GM21619 (cell line): ENCODE results near the gene SCUBE2.
A peak's percentile ranks its signal among the peaks of the same experiment; 100 is the strongest.

Experiments used
- ATAC-seq: cut with Tn5 transposase; IDR thresholded peaks from one replicate; pipeline ENCODE4 v1.9.1; 2021; ENCODE audit not compliant: unreplicated experiment

The SCUBE2 gene

DNA sequence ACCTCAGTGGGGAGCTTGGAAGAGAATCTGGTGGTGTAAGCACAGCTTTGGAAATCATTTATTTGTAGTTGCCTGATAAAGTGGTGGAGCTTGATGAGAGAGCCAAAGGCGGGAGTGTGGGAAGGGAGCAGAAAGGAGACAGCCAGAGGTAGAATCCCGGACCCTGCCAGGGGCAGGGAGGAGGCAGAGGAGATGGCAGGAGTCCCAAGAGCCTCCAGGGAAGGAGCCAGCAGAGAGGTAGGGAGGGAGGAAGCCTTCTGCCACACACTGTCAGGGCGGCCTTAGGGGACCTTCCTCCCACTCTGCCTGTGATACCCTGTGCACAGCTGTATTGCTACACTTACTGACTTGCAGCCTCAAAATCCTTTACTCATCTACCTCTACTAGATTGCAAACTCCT, 15.4 kb downstream of the SCUBE2 start:
- no peak for ATAC-seq

DNA sequence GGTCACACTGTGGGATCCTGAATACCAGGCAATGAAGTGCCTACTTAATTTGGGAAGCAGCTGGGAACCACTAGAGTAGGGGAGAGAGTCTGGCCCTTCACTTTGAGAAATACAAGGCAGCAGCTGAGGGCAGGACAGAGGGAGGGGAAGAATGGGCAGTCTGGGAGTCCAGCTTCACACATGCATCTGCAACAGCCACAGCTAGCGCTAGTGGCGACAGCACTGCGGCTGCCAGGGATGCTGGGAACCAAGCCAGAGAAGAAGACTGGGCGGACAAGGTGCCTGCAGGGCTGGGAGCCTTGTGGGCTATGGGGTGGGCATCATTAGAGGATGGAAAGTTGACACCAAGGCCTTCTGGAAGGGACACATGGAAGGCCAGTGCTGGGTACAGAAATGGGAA, 15.8 kb downstream of the SCUBE2 start:
- no peak for ATAC-seq

DNA sequence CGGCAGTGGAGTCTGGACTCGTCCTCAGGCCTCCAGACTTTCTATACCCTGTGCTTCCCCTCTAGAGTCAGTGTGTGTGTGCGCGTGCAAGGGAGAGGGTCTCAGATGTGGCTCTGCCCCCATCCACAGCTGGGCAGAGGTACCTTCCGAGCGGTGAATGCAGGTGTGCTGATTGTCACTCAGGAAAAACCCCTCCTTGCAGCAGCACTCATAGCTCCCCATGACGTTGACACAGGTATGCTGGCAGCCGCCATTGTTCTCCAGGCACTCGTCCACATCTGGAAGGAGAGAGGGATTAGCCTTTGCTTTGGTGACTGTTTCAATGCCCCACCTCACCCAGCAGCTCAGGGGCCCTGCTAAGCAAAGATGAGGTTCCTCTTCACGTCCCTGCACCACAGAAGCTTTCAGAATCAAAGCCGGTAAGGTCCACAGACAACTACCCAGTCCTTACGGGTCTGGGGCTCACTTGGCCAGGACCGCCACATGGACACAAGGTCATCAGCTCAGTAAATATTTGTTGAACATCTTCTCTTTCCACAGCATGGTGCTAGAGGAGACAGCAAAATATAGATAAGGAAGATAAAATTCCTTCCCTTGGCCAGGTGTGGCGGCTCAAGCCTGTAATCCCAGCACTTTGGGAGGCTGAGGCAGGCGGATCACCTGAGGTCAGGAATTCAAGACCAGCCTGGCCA, 16.9 kb downstream of the SCUBE2 start:
- ATAC-seq = no peak

DNA sequence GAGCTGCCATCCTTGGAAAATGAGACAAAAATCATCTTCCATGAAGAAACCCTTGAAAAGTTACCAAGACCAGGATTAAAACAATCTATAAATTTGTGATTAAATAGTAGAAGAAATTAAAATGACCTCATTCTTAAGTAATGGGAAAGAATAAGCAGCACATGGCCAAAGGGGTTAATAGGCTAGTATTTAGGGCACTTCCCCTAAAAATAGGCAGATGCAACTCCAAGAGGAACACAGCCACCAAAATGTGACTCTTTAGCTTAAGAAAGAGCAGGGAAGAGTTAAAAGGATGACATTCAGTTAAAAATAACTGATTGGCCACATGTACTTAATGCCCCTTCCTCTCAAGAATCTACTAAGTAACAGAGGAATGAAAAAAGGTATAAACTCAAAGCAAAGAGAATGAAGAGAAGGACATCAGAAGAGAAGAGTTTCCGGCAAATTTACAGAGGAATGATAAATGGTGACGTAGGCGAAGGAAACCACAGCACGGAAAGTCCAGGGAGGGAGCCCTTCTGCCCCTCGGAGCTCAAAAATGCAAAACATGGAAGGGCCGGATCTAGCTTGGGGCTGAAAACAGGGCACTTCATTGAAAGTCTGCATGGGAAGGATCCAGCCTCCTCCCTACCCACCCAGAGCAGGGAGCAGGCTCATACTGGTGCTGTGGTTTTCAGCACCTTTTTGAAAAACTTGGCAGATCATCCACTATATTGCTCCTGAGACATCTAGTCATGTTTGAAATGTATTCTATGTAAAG, 17.8 kb downstream of the SCUBE2 start:
- ATAC-seq = no peak

DNA sequence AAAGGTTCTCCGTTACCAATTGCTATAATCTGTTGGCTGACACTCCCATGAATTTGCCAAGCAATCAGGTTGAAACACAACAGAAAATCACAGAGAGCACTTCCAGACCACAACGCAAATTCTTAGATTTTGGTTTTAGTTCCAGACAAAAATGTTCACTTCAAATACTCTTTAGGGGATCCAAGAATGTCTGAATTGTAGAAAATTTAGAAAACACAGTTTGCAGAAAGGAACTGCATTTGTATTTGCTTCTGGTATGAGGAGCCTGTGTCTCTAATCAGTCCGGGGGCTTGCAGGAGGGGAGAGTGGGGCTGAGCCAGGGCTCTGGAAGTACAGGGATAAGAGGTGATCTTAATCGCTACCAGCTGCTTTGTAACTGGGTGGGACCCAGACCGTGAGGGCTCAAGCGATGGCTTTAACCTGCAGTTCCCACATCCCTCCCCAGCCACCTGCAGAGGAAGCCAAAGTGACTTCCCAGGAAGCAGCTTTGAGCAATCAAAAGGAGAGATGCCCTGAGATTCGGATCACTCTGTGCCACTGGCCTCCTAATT, 18.7 kb downstream of the SCUBE2 start:
- ATAC-seq = no peak

DNA sequence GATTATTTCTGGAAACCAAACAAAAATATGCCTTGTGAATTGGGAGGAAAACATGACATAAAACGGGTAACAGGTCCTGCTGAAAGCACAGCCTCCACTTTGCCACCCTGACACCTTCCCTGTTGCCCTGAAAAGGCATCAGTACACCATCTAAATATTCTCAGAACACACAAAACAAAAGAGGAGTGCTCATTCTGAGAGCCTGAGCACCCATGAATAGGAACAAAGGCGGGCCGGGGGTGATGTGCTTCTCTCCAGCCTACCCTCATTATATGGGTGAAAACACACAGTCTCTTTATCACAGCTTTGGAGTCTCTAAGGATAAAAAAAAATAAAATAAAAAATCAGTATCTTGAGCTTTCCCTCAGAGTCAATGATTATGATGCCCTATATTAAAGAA, 19.7 kb downstream of the SCUBE2 start:
- no peak for ATAC-seq

DNA sequence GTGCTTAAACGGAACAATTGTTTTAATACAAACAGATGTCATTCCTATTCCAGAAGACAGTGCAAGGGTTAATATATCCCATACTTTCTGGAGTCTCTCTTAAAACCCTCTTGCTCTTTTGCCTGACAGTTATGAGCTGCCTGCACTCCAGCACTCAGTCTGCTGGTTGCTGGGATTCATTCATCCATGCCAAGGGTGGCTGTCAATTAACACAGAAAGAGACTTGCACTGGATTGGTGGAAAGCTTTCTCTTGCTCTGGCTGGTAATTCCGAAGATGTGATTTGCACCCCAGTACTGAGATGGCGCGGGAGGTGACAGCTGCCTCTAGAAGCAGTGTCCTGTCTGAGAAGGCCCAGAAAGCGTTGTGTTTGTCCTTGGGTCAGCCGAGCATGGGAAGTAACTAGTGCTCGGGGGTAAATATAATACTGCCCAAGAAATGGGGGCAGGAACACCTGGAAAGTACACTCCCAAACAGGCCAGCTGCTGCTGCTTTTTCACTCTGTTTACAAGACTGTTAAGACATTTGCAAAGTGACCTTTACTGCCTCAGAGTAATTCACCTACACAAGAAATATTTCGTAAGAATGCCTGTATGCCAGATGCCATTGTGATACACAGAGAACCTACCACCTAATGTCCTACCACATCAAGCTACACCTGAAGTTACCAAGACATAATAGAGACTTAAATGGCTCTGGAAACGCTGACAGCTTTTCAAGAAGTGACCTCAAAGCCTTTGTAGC, 20.5 kb downstream of the SCUBE2 start:
- ATAC-seq = no peak

DNA sequence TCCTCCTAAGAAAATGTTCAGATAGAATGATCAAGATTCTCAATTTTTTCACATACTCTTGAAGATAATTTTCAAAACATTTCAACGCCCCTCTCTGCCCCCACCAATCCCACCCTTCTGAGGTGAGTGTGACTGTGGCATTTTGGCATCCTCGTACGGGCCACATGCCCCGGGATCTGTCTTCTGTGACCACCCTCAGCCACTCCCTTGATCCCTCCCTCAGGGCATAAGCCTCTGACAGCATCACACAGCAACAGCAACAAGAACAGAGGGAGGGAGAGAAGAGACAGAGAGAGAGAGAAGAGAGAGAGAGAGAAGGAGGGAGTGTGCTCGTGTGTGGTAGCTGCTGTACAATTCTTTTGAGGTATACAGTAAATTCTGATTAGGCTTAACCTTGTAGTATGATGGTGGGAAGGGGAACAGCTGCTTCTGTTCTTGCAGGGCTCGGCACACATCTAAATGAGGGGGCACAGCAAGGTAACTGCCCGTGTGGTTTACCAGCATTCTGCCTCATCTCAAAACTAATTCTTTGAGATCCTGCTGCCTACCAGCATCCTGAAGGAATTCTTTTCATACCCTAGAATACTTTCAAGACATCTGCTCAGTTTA, 21.4 kb downstream of the SCUBE2 start:
- ATAC-seq = no peak

DNA sequence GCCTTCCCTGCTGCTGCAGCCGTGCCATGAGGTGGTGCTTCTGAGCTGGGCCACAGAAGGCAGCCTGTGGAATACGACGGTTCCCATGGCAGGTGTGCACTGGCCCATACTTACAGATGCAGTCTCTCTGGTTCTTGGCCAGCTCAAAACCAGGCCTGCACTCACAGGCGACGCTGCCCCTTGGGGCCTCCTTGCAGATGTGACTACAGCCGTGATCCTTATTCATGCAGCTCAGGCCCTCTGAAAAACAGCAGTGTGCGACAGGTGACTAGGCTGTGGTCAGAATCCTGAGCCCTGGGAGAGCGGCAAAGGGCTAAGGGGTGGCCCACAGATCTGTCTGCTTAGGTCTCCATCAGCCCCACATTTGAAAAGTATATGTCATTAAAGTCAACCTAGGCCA, 22.1 kb downstream of the SCUBE2 start:
- no peak for ATAC-seq

DNA sequence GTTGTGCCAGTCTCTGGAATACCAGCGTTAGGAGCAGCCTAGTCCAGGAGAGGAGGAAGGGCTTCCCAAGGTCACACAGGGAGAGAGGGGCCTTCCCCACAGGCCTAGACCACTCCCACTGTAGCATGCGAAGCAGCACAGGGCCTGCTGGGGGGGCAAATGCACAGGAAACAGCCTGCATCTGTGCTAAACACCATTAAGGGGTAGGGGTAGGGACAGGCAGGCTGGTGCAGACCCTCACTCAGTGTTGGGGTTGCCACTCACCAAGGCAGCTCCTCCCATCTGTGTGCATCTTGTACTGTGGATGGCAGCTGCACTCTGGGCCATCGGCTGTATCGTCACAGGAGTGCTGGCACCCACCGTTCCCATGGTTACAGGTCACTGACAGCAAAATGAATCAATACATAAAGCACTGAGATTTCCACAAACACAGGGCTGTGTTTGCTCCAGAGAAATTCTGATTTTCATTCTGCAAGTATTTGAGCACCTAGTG, 24.9 kb downstream of the SCUBE2 start:
- ATAC-seq = no peak

DNA sequence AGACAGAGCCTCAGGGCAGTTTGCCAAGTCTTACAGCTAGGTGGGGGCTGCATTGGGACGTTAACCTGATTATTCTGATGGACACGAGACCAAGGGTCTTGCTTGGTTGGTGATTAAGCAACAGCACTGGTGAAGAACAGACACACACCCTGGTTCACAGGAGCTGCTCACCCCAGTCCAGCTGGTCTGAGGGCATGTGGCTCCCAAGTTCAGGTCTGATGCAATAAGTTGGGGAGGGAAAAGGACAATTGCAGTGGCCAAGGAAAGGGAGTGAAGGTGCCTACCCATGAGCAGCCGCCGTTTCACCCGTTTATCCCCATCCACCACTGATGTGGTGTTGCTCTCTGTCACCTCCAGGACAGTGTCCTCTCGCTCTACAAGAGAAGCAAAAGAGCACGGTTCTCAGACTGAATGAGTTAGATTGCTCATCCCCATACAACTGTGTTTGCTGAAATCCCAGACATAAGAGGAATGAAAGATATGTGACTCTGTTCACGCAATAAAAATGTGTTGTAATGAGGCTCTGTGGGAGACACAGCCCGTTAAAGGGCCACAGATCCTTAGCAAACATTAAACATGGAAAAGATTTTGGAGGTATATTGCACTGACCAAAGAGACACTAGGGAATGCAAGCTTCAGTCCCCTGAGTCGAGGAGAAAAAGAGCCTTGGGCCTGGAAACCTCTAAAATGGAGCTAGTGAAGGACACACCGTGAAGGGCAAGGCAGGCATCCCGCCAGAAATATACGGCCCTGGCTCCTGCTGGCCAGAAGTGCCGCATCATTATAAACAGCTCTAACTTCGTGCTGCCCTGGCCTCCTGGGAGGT, 25.6 kb downstream of the SCUBE2 start:
- no peak for ATAC-seq

DNA sequence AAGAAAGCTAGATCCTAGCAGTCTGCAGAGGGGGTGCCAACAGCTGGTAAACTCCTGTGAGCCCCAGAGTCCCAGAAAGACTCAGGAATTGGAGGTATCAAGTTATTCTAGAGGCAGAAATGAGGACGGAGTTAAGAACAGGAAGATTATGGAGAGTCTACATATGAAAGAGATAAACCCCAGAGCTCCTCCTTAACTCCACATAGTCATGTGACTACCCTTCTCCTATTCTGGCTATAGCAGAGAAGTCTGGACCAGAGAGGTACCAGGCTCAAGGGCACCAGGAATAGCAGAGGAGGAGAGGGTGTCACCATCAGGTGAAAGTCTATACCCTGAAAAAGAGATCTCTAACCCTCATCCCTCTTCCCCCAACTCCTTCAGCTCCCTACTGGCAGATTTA, 29.6 kb downstream of the SCUBE2 start:
- ATAC-seq = no peak

DNA sequence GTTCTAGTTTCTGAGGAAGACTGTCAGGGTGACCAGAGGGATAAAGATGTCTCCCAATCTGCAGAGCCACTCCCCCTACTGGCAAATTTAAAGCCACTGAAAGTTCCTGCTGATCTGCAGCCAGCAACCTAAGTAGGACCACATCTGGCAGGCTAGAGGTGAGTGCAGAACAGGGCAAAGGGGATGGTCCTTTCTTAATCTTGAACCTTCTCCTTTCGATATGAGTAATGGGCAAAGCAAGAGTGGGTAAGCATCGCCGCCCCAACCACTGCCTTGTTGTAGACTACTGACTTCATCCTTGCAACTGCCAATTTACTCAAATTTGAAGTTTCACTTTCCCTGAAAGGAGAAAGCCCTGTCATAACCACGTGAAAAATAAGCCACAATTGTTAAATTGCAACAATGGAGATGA, 30.7 kb downstream of the SCUBE2 start:
- ATAC-seq = peak; percentile 97

DNA sequence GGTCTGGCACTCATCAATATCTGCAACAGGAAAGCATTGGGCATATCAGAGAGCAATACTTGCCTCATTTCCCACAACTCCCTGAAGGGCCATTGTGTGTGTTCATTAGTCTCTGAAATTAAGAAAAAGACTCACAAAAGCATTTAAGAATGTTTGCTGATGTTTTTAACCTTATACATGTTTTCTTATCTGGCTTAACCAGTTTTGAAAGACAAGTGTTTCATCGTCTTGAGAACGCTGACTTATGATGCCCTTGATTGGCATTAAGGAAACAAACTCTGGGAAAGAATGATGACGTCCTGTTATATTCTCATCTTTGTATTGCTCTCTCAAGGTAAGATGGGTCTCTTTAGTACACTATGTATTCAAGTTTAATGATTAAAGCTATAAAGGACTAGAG, 32.0 kb downstream of the SCUBE2 start:
- ATAC-seq = no peak

DNA sequence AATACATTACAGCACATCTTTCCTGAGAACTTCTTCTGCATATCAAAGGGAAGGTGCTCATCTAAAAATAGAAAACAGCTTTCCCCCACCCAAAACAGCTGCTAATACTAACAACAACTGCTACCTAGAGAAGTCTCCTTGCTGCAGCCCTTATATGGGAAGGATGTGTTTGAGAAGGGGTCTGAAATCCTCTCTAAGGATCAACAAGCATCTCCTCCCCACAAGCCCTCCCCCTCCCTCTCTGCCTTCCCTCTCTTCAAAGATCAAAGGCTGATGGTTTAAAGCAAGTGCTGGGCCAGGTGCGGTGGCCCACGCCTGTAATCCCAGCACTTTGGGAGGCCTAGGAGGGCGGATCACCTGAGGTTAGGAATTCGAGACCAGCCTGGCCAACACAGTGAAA, 33.5 kb downstream of the SCUBE2 start:
- no peak for ATAC-seq

DNA sequence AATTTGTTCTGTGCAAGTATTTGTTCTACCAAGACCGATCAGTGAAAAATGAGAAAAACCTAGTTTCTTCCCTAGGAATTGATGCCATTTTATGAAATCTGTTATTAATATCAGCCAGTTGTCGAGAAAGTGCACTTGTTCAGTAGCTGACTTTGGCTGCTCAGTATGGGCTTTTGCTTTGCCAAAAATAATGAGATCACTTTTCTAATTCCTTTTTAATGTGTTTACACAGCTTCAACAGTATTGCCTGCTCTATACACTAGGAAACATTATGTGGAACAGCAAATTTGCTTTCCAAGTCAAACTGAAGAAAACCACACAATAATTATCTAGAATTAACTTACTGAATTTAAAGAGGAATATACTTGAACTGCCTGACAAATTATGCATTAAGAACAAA, 34.4 kb downstream of the SCUBE2 start:
- ATAC-seq = no peak

DNA sequence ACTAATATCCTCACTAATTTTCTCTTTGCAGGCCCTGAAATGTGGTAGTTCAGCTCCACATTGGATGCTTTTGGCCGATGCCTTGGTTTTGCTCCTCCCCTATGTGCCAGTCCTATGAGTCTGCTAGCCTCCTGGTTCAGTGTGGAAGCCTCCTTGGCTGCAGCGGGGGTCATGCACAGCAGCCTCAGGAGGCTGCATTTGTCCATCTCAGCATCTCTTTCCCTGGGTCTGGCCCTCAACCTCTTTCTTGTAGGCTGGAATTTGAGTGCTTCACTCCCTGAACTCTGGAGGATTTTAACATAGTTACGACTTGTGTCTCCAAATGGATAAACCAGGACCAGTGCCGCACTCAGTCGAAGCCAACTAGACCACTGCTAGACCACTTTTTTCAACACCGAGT, 34.9 kb downstream of the SCUBE2 start:
- ATAC-seq = no peak

DNA sequence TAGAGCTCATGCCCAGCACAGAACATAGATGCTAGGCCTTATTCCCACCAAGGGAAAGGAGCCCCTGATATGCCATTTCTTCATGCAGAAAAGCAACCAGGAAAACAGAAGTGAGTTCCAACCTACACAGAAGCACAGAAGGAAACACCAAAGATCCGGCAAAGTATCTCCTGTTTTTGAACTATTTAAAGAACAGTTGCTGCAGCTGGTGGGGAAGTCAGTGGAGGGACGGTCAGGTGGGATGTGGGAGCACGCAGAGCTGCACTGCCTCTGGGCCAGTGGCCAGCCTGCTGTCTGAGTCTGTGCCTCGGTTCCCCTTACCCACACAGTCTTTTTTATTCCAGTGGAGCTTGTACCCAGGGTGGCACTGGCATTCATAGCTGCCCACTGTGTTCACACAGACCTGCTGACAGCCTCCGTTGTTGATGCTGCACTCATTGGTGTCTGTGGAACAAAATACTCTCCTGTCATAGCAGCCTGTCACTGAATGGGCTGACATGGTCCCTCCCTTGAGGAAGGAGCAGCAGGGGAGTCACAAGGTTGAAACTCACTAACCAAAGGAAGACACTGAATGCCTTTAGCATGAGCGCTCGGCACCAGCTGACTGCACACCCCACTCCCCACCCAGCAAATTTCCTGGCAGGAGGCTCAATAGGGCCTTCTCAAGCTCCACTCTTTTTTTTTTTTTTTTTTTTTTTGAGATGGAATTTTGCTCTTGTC, 37.9 kb downstream of the SCUBE2 start:
- no peak for ATAC-seq

DNA sequence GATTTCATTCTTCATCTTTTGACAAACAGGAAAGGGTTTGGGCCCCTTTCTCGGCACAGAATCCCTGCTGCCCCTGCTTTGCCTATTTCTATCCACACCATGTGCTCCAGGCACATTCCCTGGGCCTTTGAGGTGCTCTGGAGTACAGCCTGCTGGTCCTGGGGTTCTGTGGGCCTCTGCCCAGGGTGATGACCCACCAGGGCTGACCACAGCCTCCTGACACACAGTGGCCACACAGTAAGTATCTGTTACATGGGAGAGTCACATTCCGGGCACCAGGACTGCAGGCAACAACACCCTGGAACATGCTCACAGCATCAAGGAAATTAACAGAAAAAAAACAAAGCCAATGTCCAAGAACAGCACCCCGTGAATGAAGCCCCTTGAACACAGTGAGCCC, 39.1 kb downstream of the SCUBE2 start:
- ATAC-seq = no peak

DNA sequence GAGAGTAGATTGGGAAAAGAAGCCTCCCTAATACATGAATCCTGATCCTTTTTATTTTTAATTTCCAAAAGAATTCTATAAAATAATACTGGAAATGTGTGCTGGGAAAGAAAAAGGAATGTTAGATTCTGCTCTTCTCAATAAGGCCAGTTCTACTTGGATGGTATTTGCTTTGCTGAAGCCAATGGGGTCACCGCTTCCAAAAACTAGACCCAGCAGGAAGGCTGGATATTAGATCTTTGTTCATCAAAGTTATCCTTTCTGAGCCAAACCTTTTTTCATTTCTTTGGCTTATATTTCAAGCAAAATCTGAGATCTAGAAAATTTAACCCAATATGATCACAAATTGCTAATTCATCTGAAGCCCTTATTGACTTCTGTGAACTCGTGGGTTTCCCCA, 41.4 kb downstream of the SCUBE2 start:
- no peak for ATAC-seq
